Stimulated activated CD4-positive, alpha-beta T cell treated with anti-CD3 and anti-CD28 coated beads, TNF-alpha, amount 100 ng/mL, for 48 hours (primary cell): ENCODE results near the gene RSPH9.

ENCODE experiments used
- DNase-seq, 3 donors: peaks; one replicate each; pipeline ENCODE4 v3.0.0-alpha.2; 2020; ENCODE audit warnings: low read depth in 3 of 3

RSPH9 gene

DNA sequence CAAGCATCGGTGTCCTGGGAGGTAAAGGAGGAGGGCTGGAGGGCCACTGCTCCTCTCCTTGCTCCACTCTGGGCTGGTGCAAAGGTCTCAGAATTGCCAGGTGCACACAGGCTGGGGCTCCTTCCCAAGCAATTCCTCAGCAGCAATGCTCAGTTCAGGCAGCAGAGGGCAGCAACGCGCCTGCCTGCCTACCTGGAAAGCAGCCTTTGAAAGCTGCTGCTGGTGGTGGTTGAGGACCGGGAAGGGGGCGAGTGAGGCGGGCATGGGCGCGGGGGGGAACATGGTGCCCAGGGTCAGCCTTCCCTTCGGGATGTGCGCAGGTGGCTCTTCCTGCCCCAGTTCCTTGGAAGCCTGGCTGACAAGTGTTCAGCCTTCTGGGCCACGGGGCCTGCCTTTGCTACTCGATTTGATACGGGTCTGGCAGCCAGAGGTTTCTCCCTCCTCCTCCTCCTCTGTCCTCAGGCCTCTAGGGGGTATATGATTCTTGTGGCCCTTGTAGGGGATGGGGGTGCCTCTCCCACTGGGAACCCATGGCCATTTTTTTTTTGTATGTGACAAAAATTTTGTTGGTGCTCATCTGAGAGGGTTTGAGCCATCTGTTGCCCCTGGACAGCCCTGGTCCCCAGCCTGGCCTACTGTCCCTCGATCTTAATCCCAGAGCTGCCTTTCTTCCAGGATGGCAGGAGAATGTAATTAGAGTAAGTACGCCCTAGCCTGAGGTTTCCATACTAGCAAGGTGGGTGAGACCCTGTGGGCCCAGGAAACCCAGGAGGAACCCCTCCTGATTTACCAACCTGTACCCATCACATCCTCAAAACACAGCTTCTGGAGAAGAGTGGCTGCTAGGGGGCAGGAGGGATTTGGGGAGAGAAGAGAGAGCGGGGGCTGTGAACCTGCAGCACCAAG is 22.7 kb downstream of the RSPH9 start:
- peak; percentile 69 to 77 (median 71) for DNase-seq

DNA sequence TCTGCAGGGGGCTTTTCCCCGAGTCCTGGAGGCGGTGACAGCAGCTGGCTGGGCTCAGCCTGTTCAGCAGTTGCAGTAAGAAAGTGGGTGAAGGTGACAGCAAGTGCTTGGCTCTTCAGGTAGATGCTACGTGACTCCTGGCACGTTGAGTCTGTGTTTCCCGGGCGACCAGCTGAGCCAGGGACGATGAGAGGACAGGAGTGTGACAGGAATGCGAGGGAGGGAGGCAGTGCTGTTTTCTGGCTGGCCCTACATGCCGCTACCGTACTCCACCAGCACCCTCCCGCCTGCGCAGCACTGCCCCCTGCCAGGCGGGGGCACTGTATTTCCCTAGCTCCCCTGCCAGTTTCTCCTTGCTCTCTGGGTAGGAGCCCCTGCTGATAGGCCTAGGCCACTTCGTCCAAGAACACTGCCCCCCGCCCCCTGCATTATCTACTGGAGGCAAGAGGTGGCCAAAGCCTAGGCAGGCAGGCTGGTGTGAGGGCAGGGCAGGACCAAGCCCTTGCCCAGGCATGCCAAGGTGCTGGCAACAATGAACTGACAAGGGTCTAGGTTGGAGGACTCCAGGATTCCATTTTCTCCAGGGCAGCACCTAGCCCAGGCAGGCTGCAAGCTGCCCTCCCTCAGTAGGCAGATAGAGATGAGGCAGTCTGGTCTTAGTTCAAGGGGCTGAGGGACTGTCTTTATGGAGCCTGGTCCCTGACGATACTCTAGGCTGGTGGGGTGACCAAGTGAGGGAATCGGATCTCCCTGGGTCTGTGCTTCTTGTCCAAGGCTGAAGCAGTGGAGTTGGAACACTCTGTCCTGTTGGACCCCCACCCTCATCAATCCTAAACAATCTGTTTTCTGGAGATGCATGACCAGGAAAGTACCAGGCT is 23.6 kb downstream of the RSPH9 start:
- DNase-seq, result peak; percentile 26 to 44 (median 29)

DNA sequence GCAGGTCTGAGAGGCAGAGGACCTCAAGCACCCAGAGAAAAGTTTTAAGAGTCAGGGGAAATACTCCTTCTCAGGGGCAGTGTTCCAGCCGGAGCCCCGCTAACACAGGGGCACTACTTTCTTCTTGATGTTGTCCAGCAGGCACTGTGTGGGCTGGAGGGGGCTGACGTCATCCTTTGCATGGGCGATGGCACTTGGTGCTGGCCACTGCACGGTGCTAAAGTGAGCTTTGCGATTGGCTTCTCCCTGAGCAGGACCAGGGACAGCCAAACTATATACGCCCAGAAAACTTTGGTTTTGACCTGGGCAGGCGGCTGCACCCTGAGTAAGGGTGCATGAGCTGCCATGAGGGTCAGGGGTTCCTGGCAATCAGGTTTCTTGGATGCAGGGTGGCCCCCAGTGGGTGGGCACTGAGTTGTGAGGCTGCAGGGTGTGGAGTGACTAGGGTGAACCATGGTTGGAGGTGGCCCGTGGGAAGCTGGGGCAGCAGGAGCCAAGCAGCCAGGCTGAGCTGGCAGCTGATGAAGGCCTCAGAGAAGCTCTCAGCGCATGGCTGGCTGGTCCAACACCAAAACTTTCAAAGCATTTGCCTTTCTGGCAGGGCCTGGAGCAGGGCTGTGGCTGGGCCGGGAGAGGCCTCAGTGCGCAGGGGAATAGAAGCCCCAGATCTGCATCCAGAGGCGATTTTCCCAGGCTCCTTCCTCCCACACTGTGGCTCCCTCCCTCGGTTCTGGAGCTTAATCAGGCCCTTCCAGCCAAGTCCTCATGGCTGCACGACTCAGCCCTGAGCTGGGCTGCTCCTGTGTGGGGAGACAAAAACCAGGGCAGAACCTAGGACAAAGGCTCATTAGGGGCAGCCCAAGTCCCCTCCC is 24.4 kb downstream of the RSPH9 start:
- DNase-seq, result no peak

DNA sequence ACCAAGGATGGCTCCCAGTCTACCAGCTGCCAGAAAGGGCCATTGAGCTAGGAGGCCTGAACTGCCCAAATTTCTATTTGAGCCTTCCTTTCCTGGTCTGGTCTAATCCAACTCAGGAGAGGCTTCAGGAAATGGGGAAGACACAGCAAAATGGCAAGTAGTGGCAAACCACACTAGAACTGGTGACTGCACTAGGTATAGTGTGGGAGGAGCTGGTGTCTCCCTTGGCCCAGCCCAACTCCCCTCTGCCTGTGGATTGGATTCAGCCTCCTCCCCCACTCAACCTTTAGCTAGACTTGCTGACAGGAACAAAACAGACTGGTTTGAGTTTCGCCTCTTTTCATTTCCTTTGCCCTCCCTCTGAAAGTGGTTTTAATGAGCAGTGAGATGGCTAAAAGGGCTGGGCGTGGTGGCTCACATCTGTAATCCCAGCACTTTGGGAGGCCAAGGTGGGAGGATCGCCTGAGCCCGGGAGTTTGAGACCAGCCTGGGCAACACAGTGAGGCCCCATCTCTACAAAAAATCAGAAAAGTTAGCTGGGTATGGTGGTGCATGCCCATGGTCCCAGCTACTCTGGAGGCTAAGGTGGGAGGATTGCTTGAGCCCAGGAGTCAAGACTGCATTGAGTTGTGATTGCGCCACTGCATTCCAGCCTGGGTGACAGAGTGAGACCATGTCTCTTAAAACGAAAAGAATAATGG is 25.2 kb downstream of the RSPH9 start:
- peak in 1 of 3 donors; percentile 32 for DNase-seq

DNA sequence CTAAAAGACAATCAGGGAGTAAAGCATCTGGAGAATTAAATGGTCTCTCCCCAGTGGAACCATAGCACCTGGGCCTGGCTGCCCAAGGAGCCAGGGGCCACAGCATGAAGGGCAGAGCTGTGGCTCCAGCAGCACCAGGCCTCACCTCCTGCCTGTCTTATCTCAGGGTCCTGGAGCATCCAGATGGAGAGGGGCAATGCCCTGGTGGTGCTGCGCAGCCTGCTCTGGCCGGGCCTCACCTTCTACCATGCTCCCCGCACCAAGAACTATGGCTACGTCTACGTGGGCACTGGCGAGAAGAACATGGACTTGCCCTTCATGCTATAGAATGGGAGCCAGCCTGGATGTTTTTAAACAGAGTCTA is 25.8 kb downstream of the RSPH9 start:
- DNase-seq, result no peak

DNA sequence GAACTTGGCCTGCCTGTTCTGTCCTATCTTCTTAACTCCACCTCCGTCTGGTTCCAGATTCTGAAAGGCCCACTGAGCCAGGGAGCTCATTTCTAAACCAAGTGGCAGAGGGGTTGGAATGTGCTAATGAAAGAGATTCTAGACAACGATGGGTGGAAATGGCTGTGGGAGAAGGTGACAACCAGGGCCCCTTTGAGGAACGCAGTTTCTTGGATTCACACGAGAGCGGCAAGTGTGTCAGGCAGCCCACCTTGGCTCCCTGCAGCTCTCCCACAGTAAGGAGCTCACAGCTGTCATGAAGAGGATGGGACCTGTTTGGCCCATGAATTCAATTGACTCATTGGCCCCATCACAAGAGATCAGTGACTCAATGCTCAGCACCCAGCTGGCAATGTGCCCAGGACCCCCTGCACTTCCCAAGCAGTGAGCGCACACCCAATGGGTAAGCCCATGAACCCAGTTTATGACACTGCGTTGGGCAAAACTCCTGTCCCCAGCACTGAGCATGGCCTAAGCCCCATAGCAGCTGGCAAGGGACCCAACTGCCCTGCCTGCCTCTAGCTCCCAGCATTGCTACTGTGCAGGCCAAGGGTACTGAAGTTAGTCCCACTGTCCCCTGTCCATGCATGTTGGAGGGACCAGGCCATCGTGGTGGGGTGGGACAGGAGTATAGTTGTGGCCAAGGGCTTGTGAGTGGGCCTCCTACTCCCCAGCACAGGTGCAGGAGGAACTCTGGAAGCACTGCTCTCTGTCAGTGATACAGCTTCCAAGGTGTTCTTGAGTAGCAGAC is 26.4 kb downstream of the RSPH9 start:
- no peak for DNase-seq

DNA sequence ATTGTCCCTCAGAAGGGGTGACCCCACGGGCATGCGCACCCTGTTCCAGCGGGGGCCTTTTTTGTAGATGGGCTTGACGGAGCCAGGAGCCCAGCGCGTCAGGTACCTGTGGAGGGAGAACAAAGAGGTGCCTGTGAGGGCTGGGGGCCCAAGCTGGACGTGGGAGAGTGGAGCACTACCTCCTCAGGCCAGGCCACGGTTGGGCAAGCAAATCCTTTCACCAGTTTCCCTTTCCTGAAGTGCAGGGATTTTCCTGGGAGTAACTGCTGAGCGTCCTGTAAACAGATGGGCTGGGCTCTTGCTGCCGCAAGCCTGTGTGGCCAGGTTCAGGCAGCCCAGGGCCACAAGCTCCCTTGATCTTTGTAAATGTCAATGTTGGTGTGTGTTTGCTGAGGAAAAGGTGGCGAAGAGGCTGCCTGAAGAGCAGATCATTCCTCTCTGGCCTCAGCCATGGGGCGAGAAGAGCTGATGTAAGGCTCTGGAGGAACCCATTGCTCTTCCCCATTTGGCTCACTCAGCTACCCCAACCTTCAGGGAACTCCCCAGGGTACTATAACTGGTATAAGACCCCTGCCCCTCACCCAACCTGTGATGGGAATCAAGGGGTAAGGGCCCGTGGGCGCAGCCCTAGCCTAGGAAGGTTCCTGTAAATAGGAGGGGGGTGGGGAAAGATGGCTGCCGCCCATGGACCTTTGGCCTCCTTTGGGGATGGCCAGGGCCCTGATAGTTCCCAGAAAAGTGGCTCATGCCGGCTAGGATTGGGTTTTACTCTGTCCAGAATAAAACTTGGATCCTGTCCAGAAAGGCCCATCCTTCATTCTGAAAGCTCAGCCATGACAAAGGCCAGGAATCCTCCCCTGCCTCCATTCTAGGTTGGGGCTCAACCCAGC is 27.2 kb downstream of the RSPH9 start:
- DNase-seq, result no peak

DNA sequence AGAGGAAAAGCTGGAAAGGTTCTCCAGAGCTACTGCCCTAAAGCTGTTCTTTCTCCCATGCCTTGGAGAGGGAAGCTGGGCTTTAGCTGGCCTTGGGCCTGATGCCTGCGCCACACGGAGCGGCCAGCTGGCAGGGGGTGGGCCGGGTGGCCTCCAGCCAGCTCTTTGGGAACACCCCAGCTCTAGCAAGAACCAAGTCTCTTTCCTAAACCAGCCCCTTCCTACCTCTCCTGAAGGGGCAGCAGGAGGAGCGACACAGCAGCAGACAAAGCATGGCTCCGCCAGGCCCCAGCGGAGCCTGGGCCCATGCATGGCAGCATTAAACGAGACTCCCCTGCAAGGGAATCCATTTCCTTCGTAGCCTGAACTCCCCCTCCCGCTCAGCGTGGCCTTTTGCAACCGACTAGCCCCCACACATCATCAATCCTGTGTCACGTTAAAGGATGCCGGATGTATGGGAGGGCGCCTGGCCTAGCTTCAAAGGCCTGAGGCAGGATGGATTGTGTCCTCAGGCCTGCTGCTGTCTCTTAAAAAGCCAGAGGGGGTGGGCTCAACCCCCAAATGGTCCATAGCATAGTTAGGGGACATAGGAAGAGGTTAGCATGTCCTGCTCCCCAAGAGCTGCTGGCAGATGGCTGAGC is 28.7 kb downstream of the RSPH9 start:
- no peak for DNase-seq

DNA sequence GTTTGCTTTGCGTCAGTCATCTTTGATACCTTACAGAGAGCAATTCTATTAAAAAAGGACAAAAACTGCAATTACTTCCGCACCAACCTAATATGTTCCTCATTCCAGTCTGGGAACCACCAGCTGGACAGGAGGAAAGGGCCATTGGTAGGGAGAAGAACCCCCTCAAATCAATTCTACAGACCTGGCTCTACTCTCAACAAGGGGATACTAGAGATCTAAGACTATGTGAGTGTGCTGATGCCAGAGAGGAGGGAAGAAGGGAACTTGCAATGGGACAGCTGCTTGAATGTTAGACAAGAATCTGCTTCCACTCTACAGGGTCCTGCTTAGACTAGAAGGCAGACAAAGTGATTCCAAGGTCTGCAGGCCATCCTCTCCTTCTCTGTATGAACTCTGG is 29.5 kb downstream of the RSPH9 start:
- no peak for DNase-seq

DNA sequence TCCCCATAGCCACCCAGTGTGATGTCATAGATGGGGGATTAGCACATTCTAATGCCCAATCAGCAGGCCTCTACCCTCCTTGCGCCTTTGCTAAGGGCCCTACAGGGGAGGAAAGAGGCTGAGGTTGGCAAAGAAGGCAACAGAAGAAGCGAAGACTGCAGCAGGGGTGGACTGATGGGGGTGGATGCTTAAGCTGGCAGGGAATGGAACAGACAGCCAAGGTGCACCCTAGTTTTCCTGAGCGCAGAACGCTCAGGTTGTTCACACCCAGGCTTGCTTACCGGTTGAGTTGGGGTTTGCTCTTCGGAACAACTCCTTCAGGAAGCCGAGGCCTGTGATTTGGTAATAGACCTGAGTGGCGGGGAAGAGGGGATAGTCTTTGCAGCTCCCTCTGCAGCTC is 30.1 kb downstream of the RSPH9 start:
- no peak for DNase-seq

DNA sequence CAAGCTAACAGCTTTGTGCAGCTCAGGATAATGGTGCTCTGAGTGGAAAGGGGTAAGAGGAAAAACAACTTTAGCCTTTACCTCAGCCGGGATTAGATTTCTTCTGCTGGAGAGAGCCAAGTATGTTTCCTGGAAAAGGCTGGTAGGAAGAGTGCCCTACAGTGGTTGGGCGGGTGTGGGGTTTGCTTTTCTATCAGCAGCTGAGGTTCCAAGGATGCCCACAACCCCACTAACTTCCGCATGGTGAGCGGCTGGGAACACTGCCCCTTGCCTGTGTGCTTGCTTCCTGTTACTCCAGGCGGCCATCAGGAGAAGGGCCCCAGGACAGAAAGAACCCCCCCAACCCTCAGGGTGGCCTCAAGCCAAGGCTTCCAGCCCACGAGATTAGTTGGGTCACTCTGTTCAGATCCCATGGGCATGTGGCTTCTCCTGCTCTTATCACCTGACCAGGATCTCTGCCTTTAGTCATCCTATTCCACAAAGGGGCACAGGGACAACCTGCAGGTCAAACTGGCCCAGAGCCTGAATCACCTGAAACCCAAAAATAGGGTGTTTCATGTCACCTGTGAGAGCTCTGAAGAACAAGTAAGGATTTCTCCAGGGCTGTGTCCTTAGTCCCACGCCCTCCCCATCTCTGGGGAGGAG is 32.2 kb downstream of the RSPH9 start:
- DNase-seq, result no peak

DNA sequence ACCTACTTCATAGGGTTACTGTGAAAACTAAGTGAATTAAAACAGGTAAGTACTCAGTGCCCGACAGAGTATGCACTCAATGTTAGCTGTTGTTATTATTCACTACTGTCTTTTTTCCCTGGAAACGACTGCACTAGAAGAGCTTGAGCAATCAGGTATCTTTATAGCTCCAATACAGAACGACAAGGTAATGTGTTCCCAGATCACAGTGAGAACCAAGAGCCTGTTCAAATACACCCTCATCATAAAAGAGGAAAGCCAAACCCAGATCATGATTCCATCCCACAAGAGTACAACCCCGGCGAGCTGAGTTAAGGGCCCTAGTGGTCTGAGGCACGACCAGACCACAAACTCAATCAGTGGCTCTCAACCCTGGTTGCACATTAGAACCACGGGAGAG is 32.9 kb downstream of the RSPH9 start:
- DNase-seq, result no peak

DNA sequence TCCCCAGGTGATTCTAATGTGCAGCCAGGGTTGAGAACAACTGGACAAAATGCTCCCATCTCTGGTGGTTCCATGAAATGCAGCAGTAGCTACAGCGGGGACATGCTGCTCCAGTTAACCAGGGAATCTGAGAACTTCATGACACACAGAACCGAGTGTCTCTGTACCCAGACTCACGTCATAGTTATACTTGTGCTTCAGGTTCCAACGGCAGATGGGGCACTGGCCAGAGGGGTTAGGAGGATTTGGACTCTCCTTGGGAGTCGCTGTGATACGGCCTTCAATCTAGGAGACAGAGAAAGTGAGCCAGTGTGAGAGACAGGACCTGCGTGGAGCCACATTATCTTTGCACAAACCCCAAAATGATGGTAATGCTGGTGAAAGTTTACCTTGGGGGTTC is 33.5 kb downstream of the RSPH9 start:
- no peak for DNase-seq

DNA sequence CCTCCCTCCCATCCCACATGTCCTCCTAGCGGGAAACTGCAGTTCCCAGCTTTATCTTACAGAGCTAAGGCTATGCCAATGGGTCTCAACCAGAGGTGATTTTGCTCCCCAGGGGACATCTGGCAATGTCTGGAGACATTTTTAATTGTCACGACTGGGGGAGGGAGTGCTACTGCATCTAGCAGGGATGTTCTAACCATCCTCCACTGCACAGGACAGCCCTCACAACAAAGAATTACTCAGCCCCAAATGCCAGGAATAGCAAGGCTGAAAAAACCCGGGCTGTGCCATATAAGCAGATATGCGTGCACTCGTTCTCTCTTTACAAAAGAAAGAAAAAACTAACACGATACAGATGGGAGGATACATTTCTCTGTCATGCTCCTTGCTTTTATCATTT is 34.2 kb downstream of the RSPH9 start:
- no peak for DNase-seq

DNA sequence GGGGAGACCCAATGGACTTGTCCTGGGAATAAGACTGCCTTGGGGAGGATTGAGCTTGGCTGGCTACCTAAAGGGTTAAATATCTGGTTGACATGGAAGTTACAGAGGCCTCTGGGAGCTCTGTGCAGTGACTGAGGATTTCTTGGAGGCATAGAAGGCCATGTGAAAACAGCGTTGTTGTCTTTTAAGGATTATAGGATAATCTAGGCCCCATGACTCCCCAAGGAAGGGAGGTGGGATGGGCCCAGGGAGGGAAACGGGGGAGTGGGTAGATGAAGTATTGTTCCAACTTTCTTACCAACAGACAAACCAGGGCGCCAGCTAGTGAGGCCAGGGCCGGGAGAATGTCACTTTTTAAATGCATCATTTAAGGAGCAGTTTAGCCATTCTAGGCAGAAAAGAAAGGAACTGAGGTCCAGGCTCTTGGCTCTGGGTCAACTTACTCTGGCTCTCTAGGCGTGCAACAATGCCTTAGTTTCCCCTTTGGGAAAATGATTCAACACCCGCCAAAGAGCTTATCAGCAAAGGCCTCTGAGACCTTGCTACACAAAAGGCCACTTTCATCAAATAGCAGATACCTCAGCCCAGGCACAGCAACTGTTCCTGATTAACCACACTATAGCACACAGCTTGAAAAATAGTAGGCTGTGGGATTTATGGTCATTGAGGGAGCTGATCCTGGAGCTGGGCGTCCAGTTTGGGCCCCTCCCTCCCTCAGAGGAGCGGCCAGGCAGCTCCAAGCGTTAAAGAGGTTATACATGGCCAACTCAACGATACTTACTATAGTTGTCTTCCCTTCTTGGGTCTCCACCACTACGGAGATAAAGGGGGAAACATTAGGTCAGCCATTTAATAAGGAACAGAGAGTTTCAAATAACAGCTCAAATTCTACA is 35.7 kb downstream of the RSPH9 start:
- no peak for DNase-seq

DNA sequence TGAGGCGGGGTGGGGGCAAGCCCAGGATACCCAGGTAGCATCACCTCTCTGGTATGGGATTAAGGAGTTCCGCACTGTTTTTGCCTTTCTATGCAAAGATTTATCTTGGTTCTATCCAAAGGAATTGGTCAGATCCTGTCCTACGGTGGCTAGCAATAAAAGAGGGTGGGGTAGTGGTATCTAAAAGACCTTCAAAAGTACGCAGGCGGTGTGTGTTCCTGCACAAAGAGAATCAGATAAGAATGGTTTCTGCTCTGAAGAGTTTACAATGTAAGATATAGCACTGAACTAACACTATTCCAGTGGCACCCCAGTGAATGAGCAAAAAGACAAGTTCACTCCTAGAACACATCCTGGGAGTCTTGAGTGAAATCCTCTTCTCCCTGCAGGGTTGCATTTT is 36.5 kb downstream of the RSPH9 start:
- no peak for DNase-seq

DNA sequence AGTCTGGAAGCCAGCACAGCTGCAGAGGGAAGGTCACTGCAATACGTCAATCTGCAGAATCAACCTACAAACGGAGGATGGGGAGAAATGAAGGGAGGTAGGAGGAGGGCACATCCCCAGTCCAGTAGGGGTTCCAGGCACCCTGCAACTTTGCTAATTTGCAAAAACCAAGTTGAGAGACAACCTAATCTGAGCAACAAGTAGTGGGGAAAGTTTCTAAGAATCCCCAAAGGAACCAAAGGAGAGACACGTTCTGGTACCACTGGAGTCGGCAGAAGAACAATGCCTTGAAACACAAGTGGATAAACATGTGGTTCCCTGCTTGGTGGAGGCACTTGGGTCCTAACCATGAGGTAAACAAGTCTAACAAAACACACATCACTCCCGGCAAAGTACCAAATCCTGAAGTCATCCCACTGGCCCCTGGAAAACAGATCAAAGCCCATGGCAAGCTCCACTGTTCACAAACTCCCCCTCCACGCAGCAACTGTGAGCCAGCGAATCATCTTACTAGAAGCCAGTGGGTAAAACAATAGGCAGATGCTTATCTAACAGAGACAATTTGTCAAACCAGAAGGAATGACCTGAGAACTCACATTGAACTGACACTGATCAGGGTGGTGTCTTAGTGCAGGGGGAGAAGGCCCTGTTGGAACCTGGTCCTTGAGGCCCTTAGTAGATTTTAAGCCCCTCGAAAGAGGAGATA is 38.0 kb downstream of the RSPH9 start:
- no peak for DNase-seq
